ENCODE data around the gene CCDC183.
"Not testable (repeated sequence)": the region's sequence is repeated elsewhere in the genome, so short reads cannot be mapped to it uniquely, and the experiment has no call there.

CCDC183 gene

DNA sequence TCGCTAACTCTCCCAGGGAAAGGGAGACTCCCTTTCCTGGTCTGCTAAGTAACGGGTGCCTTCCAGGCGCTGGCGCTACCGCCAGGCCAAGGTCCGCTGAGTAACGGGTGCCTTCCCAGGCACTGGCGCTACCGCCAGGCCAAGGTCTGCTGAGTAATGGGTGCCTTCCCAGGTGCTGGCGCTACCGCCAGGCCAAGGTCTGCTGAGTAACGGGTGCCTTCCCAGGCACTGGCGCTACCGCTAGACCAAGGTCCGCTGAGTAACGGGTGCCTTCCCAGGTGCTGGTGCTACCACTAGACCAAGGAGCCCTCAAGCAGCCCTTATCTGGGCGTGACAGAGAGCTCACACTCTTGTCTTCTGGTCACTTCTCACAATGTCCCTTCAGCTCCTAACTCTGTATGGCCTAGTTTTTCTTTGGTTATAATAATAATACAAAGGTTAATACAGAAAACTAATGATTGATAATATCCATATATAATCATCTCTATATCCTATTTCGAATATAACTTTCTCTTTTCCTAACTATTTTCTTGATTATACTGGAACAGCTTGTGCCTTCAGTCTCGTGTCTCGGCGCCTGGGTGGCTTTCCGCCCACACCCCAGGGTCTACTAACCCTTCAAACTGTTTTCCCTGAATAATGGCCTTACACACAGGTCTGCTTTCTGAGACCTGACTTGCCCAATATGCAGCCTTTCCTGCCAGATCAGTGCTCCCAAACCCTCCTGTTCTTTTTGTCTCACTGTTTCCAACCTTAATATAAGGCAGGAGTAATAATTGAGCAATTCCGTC, 10.4 kb upstream of the CCDC183 start:
- not testable (repeated sequence) for DNase-seq

- no peak for DNase-seq
Observed at GRCh38 chr9:136786451-136786850, 9.7 kb upstream of the CCDC183 start.

DNA sequence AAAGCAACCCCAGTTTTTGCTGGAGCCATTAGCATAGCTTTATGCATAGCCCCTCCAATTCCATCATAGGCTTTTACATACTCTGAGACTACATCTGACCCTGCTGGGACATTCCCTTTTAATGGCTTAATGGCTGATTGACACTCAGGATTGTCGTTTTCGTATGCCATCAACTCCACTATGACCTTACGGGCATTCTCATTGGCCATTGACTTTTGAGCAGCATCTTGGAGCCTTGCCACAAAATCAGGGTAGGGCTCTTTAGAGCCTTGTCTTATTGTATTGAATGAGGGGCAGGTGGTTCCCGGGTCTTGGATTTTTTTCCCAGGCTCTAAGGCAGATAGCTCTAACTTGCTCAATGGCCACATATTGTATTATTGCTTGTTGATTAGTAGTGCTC, 9.2 kb upstream of the CCDC183 start:
- DNase-seq, result not testable (repeated sequence)

- no peak for DNase-seq
Observed at GRCh38 chr9:136787690-136788400, 8.3 kb upstream of the CCDC183 start.

- DNase-seq, result not testable (repeated sequence)
Observed at GRCh38 chr9:136788644-136789522, 7.3 kb upstream of the CCDC183 start.

DNA sequence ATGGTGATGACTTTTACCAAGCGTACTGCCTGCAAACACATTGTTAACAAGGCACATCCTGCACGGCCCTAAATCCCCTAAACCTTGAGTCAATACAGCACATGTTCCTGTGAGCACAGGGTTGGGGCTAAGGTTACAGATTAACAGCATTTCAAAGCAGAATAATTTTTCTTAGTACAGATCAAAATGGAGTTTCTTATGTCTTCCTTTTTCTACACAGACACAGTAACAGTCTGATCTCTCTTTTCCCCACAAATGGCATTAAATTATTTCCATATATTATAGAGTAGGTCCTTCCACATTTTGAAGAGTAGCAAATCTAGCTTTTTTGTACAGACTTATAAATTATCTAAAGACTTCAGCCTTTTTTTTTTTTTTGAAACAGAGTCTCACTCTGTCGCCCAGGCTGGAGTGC, 6.6 kb upstream of the CCDC183 start:
- DNase-seq, result no peak

GRCh38 chr9:136790640-136791515, 5.3 kb upstream of the CCDC183 start, which contains the start of gene TMEM141:
TMEM141 (plus strand) TSS chr9:136791344; CDS start chr9:136791371, 27 bp downstream.
- peak; percentile 99 for DNase-seq

- peak; percentile 38 for DNase-seq
Observed at GRCh38 chr9:136791516-136792276, 4.4 kb upstream of the CCDC183 start.

- no peak for DNase-seq
Observed at GRCh38 chr9:136792321-136793085, 3.6 kb upstream of the CCDC183 start.

DNA sequence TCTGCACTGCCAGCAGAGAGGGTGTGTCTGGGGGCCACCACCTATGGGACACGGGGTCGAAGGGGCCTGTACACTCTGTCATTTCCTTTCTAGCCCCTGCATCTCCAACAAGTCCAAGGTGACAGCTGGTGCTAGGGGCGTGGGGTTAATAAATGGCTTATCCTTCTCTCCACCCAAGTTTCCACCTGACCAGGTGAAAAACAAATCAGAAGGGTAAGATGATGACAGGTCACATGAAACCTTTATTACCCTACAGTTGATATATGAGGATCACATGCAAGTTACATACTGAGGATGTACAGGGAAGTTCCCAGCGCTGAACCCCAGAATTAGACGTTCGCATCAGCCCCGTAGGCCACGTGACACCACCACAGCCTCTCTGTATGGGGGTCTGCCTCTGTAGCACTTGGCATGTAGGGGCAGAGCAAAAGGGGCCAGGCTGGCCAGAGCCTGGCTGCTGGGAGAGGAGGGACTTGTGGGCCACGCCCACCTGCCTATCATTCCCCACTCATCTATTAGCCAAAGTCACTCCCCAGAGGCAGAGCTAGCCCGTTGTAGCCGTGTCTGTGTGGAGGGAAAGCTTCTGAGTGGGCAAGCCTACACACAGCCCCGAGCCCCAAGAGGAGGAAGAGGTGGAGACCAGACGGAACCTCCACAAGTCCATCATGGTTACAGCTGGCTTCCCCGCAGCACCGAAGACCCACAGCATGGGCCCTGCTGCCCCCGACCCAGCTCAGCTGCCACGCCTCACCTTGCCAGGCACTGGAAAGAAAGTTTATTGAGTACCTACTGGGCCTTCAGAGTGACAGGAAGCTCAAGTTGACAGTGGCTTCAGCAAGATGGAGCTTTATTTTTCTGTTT, 2.8 kb upstream of the CCDC183 start:
- DNase-seq, result no peak

DNA sequence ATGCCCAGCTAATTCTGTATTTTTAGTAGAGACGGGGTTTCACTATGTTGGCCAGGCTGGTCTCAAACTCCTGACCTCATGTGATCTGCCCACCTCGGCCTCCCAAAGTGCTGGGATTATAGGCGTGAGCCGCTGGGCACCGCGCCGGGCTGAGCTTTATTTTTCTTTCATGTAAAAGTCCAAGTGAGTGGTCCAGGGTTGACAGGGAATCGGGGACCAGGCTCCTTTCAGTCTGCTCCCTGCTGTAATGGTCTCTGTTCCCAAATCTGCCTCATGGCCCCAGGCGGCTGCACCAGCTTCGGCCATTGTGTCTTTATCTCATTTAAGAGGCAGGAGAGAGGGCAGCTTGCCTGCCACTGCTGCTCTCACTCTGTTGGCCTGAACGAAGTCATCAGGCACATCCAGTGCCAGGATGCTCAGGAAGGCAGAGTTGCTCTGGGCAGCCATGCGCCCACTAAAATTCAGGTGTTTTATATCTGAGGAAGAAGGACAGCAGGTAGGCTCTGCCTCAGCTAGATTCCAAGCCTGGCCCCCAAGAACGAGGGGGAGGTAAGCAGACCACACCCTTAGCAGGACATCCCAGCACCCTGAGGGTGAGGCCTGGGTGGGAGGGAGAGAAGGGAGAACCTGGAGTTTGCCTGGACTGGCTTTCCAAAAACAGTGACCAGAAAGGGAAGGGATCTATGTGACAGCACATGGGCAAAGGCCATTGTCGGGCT, 1.7 kb upstream of the CCDC183 start:
- DNase-seq, result no peak

DNA sequence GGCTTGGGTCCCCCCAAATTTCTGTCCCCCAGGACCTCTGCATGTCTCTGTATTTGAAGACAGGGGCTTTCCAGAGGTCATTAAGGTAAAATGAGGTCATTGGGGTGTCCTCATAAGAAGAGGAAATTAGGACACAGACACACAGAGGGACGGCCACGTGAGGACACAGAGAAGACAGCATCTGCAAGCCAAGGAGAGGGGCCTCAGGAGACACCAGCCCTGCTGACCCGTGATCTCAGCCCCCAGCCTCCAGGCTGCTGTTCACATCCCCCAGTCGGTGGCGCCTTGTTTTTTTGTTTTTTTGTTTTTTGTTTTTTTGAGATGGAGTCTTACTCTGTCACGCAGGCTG, 1.2 kb upstream of the CCDC183 start:
- DNase-seq, result no peak

- DNase-seq, result not testable (repeated sequence)
Observed at GRCh38 chr9:136796775-136797347, 723 bp downstream of the CCDC183 start.

DNA sequence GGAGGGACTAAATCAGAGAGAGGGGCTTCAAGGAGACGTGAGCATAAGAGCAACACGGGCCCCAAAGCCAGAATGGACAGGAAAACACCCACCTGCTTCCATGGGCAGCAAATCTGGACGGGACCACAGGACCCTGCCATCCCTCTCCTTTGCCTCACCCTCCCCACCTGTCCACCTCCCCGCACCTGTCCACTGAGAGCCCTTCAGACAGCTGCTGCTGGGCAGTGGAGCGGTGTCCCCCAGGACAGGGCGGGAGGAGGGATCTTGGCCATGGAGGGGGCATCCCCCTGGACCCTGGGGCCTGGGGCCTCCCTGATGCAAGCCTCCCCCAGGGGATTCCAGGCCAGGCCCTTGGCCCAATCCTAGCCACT, 2.6 kb downstream of the CCDC183 start:
- DNase-seq, result no peak

GRCh38 chr9:136799079-136799853, 3.1 kb downstream of the CCDC183 start:
- no peak for DNase-seq

GRCh38 chr9:136799854-136800657, 3.9 kb downstream of the CCDC183 start:
- DNase-seq, result peak; percentile 80

DNA sequence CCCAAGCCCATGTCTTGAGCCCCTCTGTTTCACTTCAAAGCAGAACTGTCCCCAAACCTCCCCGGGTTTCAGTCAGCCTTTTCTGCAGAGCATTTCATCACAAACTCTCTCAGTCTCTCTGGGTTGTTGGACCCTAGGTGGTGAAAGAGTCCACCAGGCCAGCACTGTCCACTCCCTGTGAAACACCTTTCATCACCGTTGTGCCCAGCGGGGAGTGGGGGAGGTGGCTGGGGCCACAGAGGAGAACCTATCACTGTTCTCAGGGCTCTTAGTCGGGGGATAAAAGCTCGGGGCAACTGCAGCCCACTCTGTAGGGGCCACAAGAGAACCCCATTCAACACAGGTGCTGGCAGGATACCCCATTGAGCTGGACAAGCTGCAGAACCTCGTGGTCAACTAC, 6.2 kb downstream of the CCDC183 start:
- no peak for DNase-seq

Measured in activated gamma-delta T cell (primary cell).